ENCODE results near the gene DLG2. TPM values are rescaled to one million over a fixed set of nuclear protein-coding genes. Genes with fewer than 3 reads are reported as not detected.

DLG2 gene
- total RNA-seq, 1 experiment from 2014 or later: 2.7 TPM

GRCh38 chr11:83464160-83464944 lies 2162.8 kb downstream of the DLG2 start:
- Histone ChIP-seq H3K4me3 (ENCODE audit: low read length) (no peak overlapping the region), H3K9me3 (ENCODE audit: low read length) (no peaks in the 10 kb centered on the region), H3K27me3 (ENCODE audit: low read length) (no peaks in the 10 kb centered on the region), H3K4me1 (ENCODE audit: low read length) (no peaks in the 10 kb centered on the region), H2AFZ (ENCODE audit: low read length) (no peak overlapping the region), H3K36me3 (ENCODE audit: insufficient read depth, low read length) (no peaks in the 10 kb centered on the region), H4K20me1 (ENCODE audit: insufficient read depth, low read depth, low read length) (no peaks in the 10 kb centered on the region), H3K9ac (ENCODE audit: low read length) (no peak overlapping the region), H3K79me2 (ENCODE audit: low read length) (no peaks in the 10 kb centered on the region), H3K9me2 (replicated peaks; ENCODE audit: insufficient read depth, low read length) (no peaks in the 10 kb centered on the region), H3K27ac (ENCODE audit: low read length) (no peak overlapping the region), H3K4me2 (ENCODE audit: low read depth, low read length, poor library complexity, severe bottlenecking) (no peak overlapping the region)
- no peak for DNase-seq

GRCh38 chr11:83459798-83460197 lies 2167.3 kb downstream of the DLG2 start:
- H3K9me3 ChIP-seq (ENCODE audit: low read length): no peaks in the 10 kb centered on the region
- no peaks in the 10 kb centered on the region for H3K79me2 ChIP-seq (ENCODE audit: low read length)
- H2AFZ ChIP-seq (ENCODE audit: low read length): no peak overlapping the region
- no peaks in the 10 kb centered on the region for H4K20me1 ChIP-seq (ENCODE audit: insufficient read depth, low read depth, low read length)
- peaks cover 8% of the 10 kb centered on the region for H3K4me1 ChIP-seq (ENCODE audit: low read length)
- no peaks in the 10 kb centered on the region for H3K9me2 ChIP-seq (replicated peaks; ENCODE audit: insufficient read depth, low read length)
- no peak overlapping the region for H3K4me2 ChIP-seq (ENCODE audit: low read depth, low read length, poor library complexity, severe bottlenecking)
- H3K27me3 ChIP-seq (ENCODE audit: low read length): no peaks in the 10 kb centered on the region
- DNase-seq: no peak
- H3K36me3 ChIP-seq (ENCODE audit: insufficient read depth, low read length): no peaks in the 10 kb centered on the region
- no peak overlapping the region for H3K9ac ChIP-seq (ENCODE audit: low read length)
- no peak overlapping the region for H3K27ac ChIP-seq (ENCODE audit: low read length)
- no peak overlapping the region for H3K4me3 ChIP-seq (ENCODE audit: low read length)

- Histone ChIP-seq H3K4me3 (ENCODE audit: low read length) (no peak overlapping the region), H3K4me1 (ENCODE audit: low read length) (peaks cover 17% of the 10 kb centered on the region), H2AFZ (ENCODE audit: low read length) (no peak overlapping the region), H3K9me3 (ENCODE audit: low read length) (no peaks in the 10 kb centered on the region), H3K27ac (ENCODE audit: low read length) (no peak overlapping the region), H3K36me3 (ENCODE audit: insufficient read depth, low read length) (no peaks in the 10 kb centered on the region), H4K20me1 (ENCODE audit: insufficient read depth, low read depth, low read length) (no peaks in the 10 kb centered on the region), H3K9ac (ENCODE audit: low read length) (no peak overlapping the region), H3K79me2 (ENCODE audit: low read length) (no peaks in the 10 kb centered on the region), H3K9me2 (replicated peaks; ENCODE audit: insufficient read depth, low read length) (no peaks in the 10 kb centered on the region), H3K4me2 (ENCODE audit: low read depth, low read length, poor library complexity, severe bottlenecking) (no peak overlapping the region), H3K27me3 (ENCODE audit: low read length) (no peaks in the 10 kb centered on the region)
- DNase-seq: no peak
Observed at GRCh38 chr11:83456566-83456965, 2170.6 kb downstream of the DLG2 start.

- H4K20me1 ChIP-seq (ENCODE audit: insufficient read depth, low read depth, low read length): no peaks in the 10 kb centered on the region
- no peaks in the 10 kb centered on the region for H3K36me3 ChIP-seq (ENCODE audit: insufficient read depth, low read length)
- no peaks in the 10 kb centered on the region for H3K9me3 ChIP-seq (ENCODE audit: low read length)
- no peak for DNase-seq
- H3K9me2 ChIP-seq (replicated peaks; ENCODE audit: insufficient read depth, low read length): no peaks in the 10 kb centered on the region
- H3K27ac ChIP-seq (ENCODE audit: low read length): no peak overlapping the region
- H2AFZ ChIP-seq (ENCODE audit: low read length): no peak overlapping the region
- no peak overlapping the region for H3K9ac ChIP-seq (ENCODE audit: low read length)
- H3K4me2 ChIP-seq (ENCODE audit: low read depth, low read length, poor library complexity, severe bottlenecking): no peak overlapping the region
- H3K4me3 ChIP-seq (ENCODE audit: low read length): no peak overlapping the region
- no peaks in the 10 kb centered on the region for H3K27me3 ChIP-seq (ENCODE audit: low read length)
- H3K79me2 ChIP-seq (ENCODE audit: low read length): no peaks in the 10 kb centered on the region
- peaks cover 17% of the 10 kb centered on the region for H3K4me1 ChIP-seq (ENCODE audit: low read length)
Observed at GRCh38 chr11:83456075-83456474, 2171.1 kb downstream of the DLG2 start.

- Histone ChIP-seq H4K20me1 (ENCODE audit: insufficient read depth, low read depth, low read length) (no peaks in the 10 kb centered on the region), H3K9me2 (replicated peaks; ENCODE audit: insufficient read depth, low read length) (no peaks in the 10 kb centered on the region), H2AFZ (ENCODE audit: low read length) (no peak overlapping the region), H3K9me3 (ENCODE audit: low read length) (no peaks in the 10 kb centered on the region), H3K4me2 (ENCODE audit: low read depth, low read length, poor library complexity, severe bottlenecking) (no peak overlapping the region), H3K79me2 (ENCODE audit: low read length) (no peaks in the 10 kb centered on the region), H3K27me3 (ENCODE audit: low read length) (no peaks in the 10 kb centered on the region), H3K36me3 (ENCODE audit: insufficient read depth, low read length) (no peaks in the 10 kb centered on the region), H3K27ac (ENCODE audit: low read length) (no peak overlapping the region), H3K9ac (ENCODE audit: low read length) (no peak overlapping the region), H3K4me3 (ENCODE audit: low read length) (no peak overlapping the region), H3K4me1 (ENCODE audit: low read length) (peaks cover 17% of the 10 kb centered on the region)
- DNase-seq: no peak
Observed at GRCh38 chr11:83455356-83455755, 2171.8 kb downstream of the DLG2 start.

GRCh38 chr11:83454674-83455073 lies 2172.5 kb downstream of the DLG2 start:
- Histone ChIP-seq H3K27ac (ENCODE audit: low read length) (no peak overlapping the region), H3K9me2 (replicated peaks; ENCODE audit: insufficient read depth, low read length) (no peaks in the 10 kb centered on the region), H2AFZ (ENCODE audit: low read length) (no peak overlapping the region), H3K27me3 (ENCODE audit: low read length) (no peaks in the 10 kb centered on the region), H4K20me1 (ENCODE audit: insufficient read depth, low read depth, low read length) (no peaks in the 10 kb centered on the region), H3K9ac (ENCODE audit: low read length) (no peak overlapping the region), H3K79me2 (ENCODE audit: low read length) (no peaks in the 10 kb centered on the region), H3K4me1 (ENCODE audit: low read length) (peaks cover 17% of the 10 kb centered on the region), H3K4me3 (ENCODE audit: low read length) (no peak overlapping the region), H3K4me2 (ENCODE audit: low read depth, low read length, poor library complexity, severe bottlenecking) (peak overlapping the region; percentile 18), H3K36me3 (ENCODE audit: insufficient read depth, low read length) (no peaks in the 10 kb centered on the region), H3K9me3 (ENCODE audit: low read length) (no peaks in the 10 kb centered on the region)
- peak; percentile 63 for DNase-seq

- H3K9me3 ChIP-seq (ENCODE audit: low read length): no peaks in the 10 kb centered on the region
- no peaks in the 10 kb centered on the region for H3K9me2 ChIP-seq (replicated peaks; ENCODE audit: insufficient read depth, low read length)
- no peaks in the 10 kb centered on the region for H3K79me2 ChIP-seq (ENCODE audit: low read length)
- H3K9ac ChIP-seq (ENCODE audit: low read length): no peak overlapping the region
- no peak overlapping the region for H3K4me2 ChIP-seq (ENCODE audit: low read depth, low read length, poor library complexity, severe bottlenecking)
- no peak overlapping the region for H2AFZ ChIP-seq (ENCODE audit: low read length)
- no peaks in the 10 kb centered on the region for H3K27me3 ChIP-seq (ENCODE audit: low read length)
- DNase-seq: no peak
- H3K27ac ChIP-seq (ENCODE audit: low read length): no peak overlapping the region
- no peaks in the 10 kb centered on the region for H3K36me3 ChIP-seq (ENCODE audit: insufficient read depth, low read length)
- H4K20me1 ChIP-seq (ENCODE audit: insufficient read depth, low read depth, low read length): no peaks in the 10 kb centered on the region
- peaks cover 5% of the 10 kb centered on the region for H3K4me1 ChIP-seq (ENCODE audit: low read length)
- no peak overlapping the region for H3K4me3 ChIP-seq (ENCODE audit: low read length)
Observed at GRCh38 chr11:83449338-83449913, 2177.7 kb downstream of the DLG2 start.

- DNase-seq: no peak
Observed at GRCh38 chr11:83448686-83449085, 2178.5 kb downstream of the DLG2 start.

More at GRCh38 chr11:83448686-83449085, 2178.5 kb downstream of the DLG2 start:
- H3K36me3 ChIP-seq (ENCODE audit: insufficient read depth, low read length): no peaks in the 10 kb centered on the region
- no peaks in the 10 kb centered on the region for H4K20me1 ChIP-seq (ENCODE audit: insufficient read depth, low read depth, low read length)
- no peak overlapping the region for H3K4me3 ChIP-seq (ENCODE audit: low read length)
- no peak overlapping the region for H3K27ac ChIP-seq (ENCODE audit: low read length)
- no peak overlapping the region for H3K4me2 ChIP-seq (ENCODE audit: low read depth, low read length, poor library complexity, severe bottlenecking)
- H2AFZ ChIP-seq (ENCODE audit: low read length): no peak overlapping the region
- H3K9me3 ChIP-seq (ENCODE audit: low read length): no peaks in the 10 kb centered on the region
- no peaks in the 10 kb centered on the region for H3K79me2 ChIP-seq (ENCODE audit: low read length)
- no peaks in the 10 kb centered on the region for H3K9me2 ChIP-seq (replicated peaks; ENCODE audit: insufficient read depth, low read length)
- H3K9ac ChIP-seq (ENCODE audit: low read length): no peak overlapping the region
- H3K27me3 ChIP-seq (ENCODE audit: low read length): no peaks in the 10 kb centered on the region
- H3K4me1 ChIP-seq (ENCODE audit: low read length): no peaks in the 10 kb centered on the region

Measured in Karpas-422 (cell line).